Liver (tissue), 3 donors: ENCODE results near the gene CROT.

Source experiments
- JUND ChIP-seq, 2 donors: IDR thresholded peaks; 2 replicates each; pipeline ENCODE4 v1.6.1; 2016; ENCODE audit warnings: antibody characterized with exemption in 2 of 2
- MAX ChIP-seq: IDR thresholded peaks from 2 replicates; pipeline ENCODE4 v1.6.1; 2016; ENCODE audit warnings: antibody characterized with exemption
- RAD21 ChIP-seq, 2 donors: IDR thresholded peaks; 2 replicates each; pipeline ENCODE4 v1.6.1; 2016; ENCODE audit warnings: antibody characterized with exemption in 2 of 2, mild to moderate bottlenecking in 2 of 2
- SP1 ChIP-seq: IDR thresholded peaks from 2 replicates; pipeline ENCODE4 v1.6.1; 2018; ENCODE audit warnings: antibody characterized with exemption, mild to moderate bottlenecking
- YY1 ChIP-seq: IDR thresholded peaks from 2 replicates; pipeline ENCODE4 v1.6.1; 2016; ENCODE audit warnings: antibody characterized with exemption, mild to moderate bottlenecking
- ZBTB33 ChIP-seq: IDR thresholded peaks from 2 replicates; pipeline ENCODE4 v1.6.1; 2016; ENCODE audit warnings: antibody characterized with exemption
- TF ChIP-seq, protein P1 (sequence below): fragments of 150-350 bp; IDR thresholded peaks from 2 replicates; pipeline ENCODE4 v1.5.1; 2017; ENCODE audit warnings: improper control_type of control experiment, low read depth, low read length; ENCODE audit not compliant: missing input control
- donor health status: healthy.
- donor health status: healthy.

- TF ChIP-seq, protein P1, sequence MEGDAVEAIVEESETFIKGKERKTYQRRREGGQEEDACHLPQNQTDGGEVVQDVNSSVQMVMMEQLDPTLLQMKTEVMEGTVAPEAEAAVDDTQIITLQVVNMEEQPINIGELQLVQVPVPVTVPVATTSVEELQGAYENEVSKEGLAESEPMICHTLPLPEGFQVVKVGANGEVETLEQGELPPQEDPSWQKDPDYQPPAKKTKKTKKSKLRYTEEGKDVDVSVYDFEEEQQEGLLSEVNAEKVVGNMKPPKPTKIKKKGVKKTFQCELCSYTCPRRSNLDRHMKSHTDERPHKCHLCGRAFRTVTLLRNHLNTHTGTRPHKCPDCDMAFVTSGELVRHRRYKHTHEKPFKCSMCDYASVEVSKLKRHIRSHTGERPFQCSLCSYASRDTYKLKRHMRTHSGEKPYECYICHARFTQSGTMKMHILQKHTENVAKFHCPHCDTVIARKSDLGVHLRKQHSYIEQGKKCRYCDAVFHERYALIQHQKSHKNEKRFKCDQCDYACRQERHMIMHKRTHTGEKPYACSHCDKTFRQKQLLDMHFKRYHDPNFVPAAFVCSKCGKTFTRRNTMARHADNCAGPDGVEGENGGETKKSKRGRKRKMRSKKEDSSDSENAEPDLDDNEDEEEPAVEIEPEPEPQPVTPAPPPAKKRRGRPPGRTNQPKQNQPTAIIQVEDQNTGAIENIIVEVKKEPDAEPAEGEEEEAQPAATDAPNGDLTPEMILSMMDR, result no peak
- TF ChIP-seq RAD21 (IDR thresholded peaks at IDR 0.05) (no peak), YY1 (no peak), ZBTB33 (no peak), JUND (IDR thresholded peaks at IDR 0.05) (no peak), SP1 (no peak), MAX (no peak)
Measured at GRCh38 chr7:87398446-87398845, 53.0 kb downstream of the CROT start.
